GM23338 (cell line): ENCODE measurements around the gene SLC66A2. TPM values are rescaled to one million over a fixed set of nuclear protein-coding genes. Genes with fewer than 3 reads are reported as not detected.

ENCODE experiments used
- ATAC-seq: fragments of 200-7000 bp; cut with Tn5 transposase; 3 replicates; pipeline ENCODE4 v1.9.1; 2020
- DNase-seq: peaks from one replicate; pipeline ENCODE4 v3.0.0-alpha.2; 2015; ENCODE audit warnings: low spot score
- H2AFZ ChIP-seq: fragments of 200-600 bp; sonication (generic); 2 replicates; pipeline ENCODE4 v1.8.0; 2016; ENCODE audit warnings: antibody characterized with exemption, mild to moderate bottlenecking, moderate library complexity
- H3F3A ChIP-seq: fragments of 200-600 bp; sonication (generic); replicated peaks from 2 replicates; pipeline ENCODE4 v1.8.0; 2017; ENCODE audit warnings: antibody characterized with exemption, mixed run types, low read depth
- H3K27ac ChIP-seq: fragments of 200-600 bp; sonication (generic); 2 replicates; pipeline ENCODE4 v1.6.1; 2016; ENCODE audit warnings: low read depth
- H3K27me3 ChIP-seq: fragments of 200-600 bp; sonication (generic); 2 replicates; pipeline ENCODE4 v1.8.0; 2016; ENCODE audit warnings: mild to moderate bottlenecking, mixed run types, moderate library complexity; ENCODE audit not compliant: insufficient read depth
- H3K36me3 ChIP-seq: fragments of 200-600 bp; sonication (generic); 2 replicates; pipeline ENCODE4 v1.8.0; 2016; ENCODE audit warnings: mild to moderate bottlenecking; ENCODE audit not compliant: insufficient read depth
- H3K4me1 ChIP-seq: fragments of 200-600 bp; sonication (generic); 2 replicates; pipeline ENCODE4 v1.8.0; 2016; ENCODE audit warnings: mild to moderate bottlenecking, moderate library complexity; ENCODE audit not compliant: insufficient read depth
- H3K4me2 ChIP-seq: fragments of 200-600 bp; sonication (generic); 2 replicates; pipeline ENCODE4 v1.7.1; 2017; ENCODE audit warnings: mixed run types
- H3K4me3 ChIP-seq: fragments of 200-600 bp; sonication (generic); 2 replicates; pipeline ENCODE4 v1.6.1; 2016; ENCODE audit warnings: mixed run types
- H3K79me2 ChIP-seq: fragments of 200-600 bp; sonication (generic); replicated peaks from 2 replicates; pipeline ENCODE4 v1.8.0; 2017; ENCODE audit warnings: mild to moderate bottlenecking; ENCODE audit not compliant: insufficient read depth
- H3K9me2 ChIP-seq: fragments of 200-600 bp; sonication (generic); 2 replicates; pipeline ENCODE4 v1.8.0; 2017; ENCODE audit not compliant: insufficient read depth
- H4K20me1 ChIP-seq: fragments of 200-600 bp; sonication (generic); replicated peaks from 2 replicates; pipeline ENCODE4 v1.8.0; 2017; ENCODE audit warnings: mild to moderate bottlenecking; ENCODE audit not compliant: insufficient read depth
- H3K27ac Mint-ChIP-seq: 2 replicates; pipeline ENCODE4 v1.8.0; 2020; ENCODE audit warnings: inconsistent platforms, mild to moderate bottlenecking, moderate library complexity, mixed read lengths
- H3K27me3 Mint-ChIP-seq: 3 replicates; pipeline ENCODE4 v1.8.0; 2022; ENCODE audit warnings: low read depth, mild to moderate bottlenecking, moderate library complexity, mixed read lengths, inconsistent platforms; ENCODE audit not compliant: insufficient read depth, poor library complexity
- H3K36me3 Mint-ChIP-seq: 3 replicates; pipeline ENCODE4 v1.8.0; 2021; ENCODE audit warnings: low read depth, mild to moderate bottlenecking, inconsistent platforms, moderate library complexity, mixed read lengths
- H3K4me1 Mint-ChIP-seq: 3 replicates; pipeline ENCODE4 v1.8.0; 2020; ENCODE audit warnings: mild to moderate bottlenecking, inconsistent platforms, mixed read lengths
- H3K4me3 Mint-ChIP-seq: 3 replicates; pipeline ENCODE4 v1.8.0; 2021; ENCODE audit warnings: moderate library complexity, mild to moderate bottlenecking, inconsistent platforms, mixed read lengths
- H3K9me3 Mint-ChIP-seq: 3 replicates; pipeline ENCODE4 v1.8.0; 2020; ENCODE audit warnings: moderate library complexity, mild to moderate bottlenecking, inconsistent platforms, mixed read lengths
- CREB1 ChIP-seq: fragments of 250-450 bp; sonication (Bioruptor Pico); IDR thresholded peaks from 2 replicates; pipeline ENCODE4 v1.5.0; 2020; ENCODE audit warnings: low read depth, mild to moderate bottlenecking, moderate library complexity
- CTCF ChIP-seq, 2 experiments: fragments of 200-600 bp in 1 of 2; sonication (generic) in 1 of 2; conservative IDR thresholded peaks; 2 replicates each; pipeline versions ENCODE4 v1.5.1 to v1.6.1; 2016 to 2017; ENCODE audit warnings: antibody characterized with exemption in 2 of 2, low read depth in 2 of 2, mild to moderate bottlenecking in 2 of 2, moderate library complexity in 1 of 2
- ETS1 ChIP-seq: IDR thresholded peaks from 2 replicates; pipeline ENCODE4 v1.6.1; 2016; ENCODE audit warnings: antibody characterized with exemption
- EZH2 ChIP-seq: fragments of 200-600 bp; sonication (generic); IDR thresholded peaks from one replicate; pipeline ENCODE4 v1.8.0; 2017; ENCODE audit warnings: antibody characterized with exemption, mild to moderate bottlenecking, low read depth; ENCODE audit not compliant: unreplicated experiment
- EZH2phosphoT487 ChIP-seq: fragments of 200-600 bp; sonication (generic); IDR thresholded peaks from one replicate; pipeline ENCODE4 v1.8.1; 2018; ENCODE audit warnings: antibody characterized with exemption; ENCODE audit not compliant: unreplicated experiment
- JUNB ChIP-seq: IDR thresholded peaks from one replicate; pipeline ENCODE4 v1.6.1; 2016; ENCODE audit warnings: antibody characterized with exemption; ENCODE audit not compliant: unreplicated experiment
- NANOG ChIP-seq: IDR thresholded peaks from 2 replicates; pipeline ENCODE4 v1.6.1; 2016; ENCODE audit warnings: antibody characterized with exemption, borderline replicate concordance
- POLR2AphosphoS5 ChIP-seq: IDR thresholded peaks from 2 replicates; pipeline ENCODE4 v1.6.1; 2016; ENCODE audit warnings: antibody characterized with exemption, low read depth
- REST ChIP-seq: IDR thresholded peaks from one replicate; pipeline ENCODE4 v1.6.1; 2018; ENCODE audit warnings: antibody characterized with exemption; ENCODE audit not compliant: unreplicated experiment
- STAT1 ChIP-seq: IDR thresholded peaks from one replicate; pipeline ENCODE4 v1.6.1; 2016; ENCODE audit warnings: antibody characterized with exemption; ENCODE audit not compliant: unreplicated experiment
- ZNF114 ChIP-seq: fragments of 250-450 bp; sonication (Bioruptor Pico); IDR thresholded peaks from 2 replicates; pipeline ENCODE4 v1.5.0; 2020; ENCODE audit warnings: mild to moderate bottlenecking, moderate library complexity
- ZNF331 ChIP-seq: fragments of 250-450 bp; sonication (Bioruptor Pico); IDR thresholded peaks from 2 replicates; pipeline ENCODE4 v1.5.0; 2020; ENCODE audit warnings: low read depth, mild to moderate bottlenecking, moderate library complexity
- ZNF462 ChIP-seq: fragments of 250-450 bp; sonication (Bioruptor Pico); IDR thresholded peaks from 2 replicates; pipeline ENCODE4 v1.5.0; 2020; ENCODE audit warnings: mild to moderate bottlenecking, moderate library complexity
- polyA plus RNA-seq: library from polyadenylated mRNA; unstranded; fragments of >200 nt; fragmentation: Nextera tagmentation; extraction: Ambion mirVana; gene quantifications from 2 replicates; pipeline ENCODE4 v1.2.1, GENCODE V29; 2016
- total RNA-seq: library from RNA; depleted of rRNA; stranded (reverse); fragments of >200 nt; shearing (Covaris generic); gene quantifications from 2 replicates; pipeline ENCODE4 v1.2.3, GENCODE V29; 2014

Gene SLC66A2
- total and polyA plus RNA-seq, 2 experiments from 2014 or later: 4.0 to 18.1 TPM

GRCh38 chr18:79971211-79971952 lies 19.9 kb upstream of the SLC66A2 start:
- Histone ChIP-seq H3K4me3 (no peak overlapping the region), H2AFZ (no peak overlapping the region), H3K79me2 (peaks cover 38% of the 10 kb centered on the region), H4K20me1 (peaks cover 20% of the 10 kb centered on the region), H3K27ac (no peak overlapping the region), H3K9me2 (no peaks in the 10 kb centered on the region), H3K4me1 (no peaks in the 10 kb centered on the region), H3K27me3 (no peaks in the 10 kb centered on the region), H3F3A (no peaks in the 10 kb centered on the region), H3K36me3 (peaks cover 14% of the 10 kb centered on the region; the same call in 1 of the 2 replicates), H3K4me2 (no peak overlapping the region)
- H3K36me3 Mint-ChIP-seq: peaks cover 55% of the 10 kb centered on the region
- no peak overlapping the region for H3K4me3 Mint-ChIP-seq
- peaks cover 6% of the 10 kb centered on the region for H3K27me3 Mint-ChIP-seq
- no peak overlapping the region for H3K27ac Mint-ChIP-seq
- TF ChIP-seq STAT1: no peak
- no peak for TF ChIP-seq CREB1
- no peak for TF ChIP-seq JUNB
- no peak for TF ChIP-seq ETS1
- no peak for TF ChIP-seq POLR2AphosphoS5
- TF ChIP-seq ZNF462 (CRISPR knock-in tag): no peak
- TF ChIP-seq REST: no peak
- TF ChIP-seq CTCF (conservative IDR thresholded peaks at IDR 0.05; ENCODE audit: low read depth in 2 of 2): no peak
- TF ChIP-seq EZH2phosphoT487: no peak
- TF ChIP-seq ZNF331: no peak
- no peak for TF ChIP-seq NANOG
- TF ChIP-seq ZNF114 (CRISPR knock-in tag): no peak
- no peak for TF ChIP-seq EZH2
- H3K9me3 Mint-ChIP-seq: no peaks in the 10 kb centered on the region
- H3K4me1 Mint-ChIP-seq: no peaks in the 10 kb centered on the region
- no peak for DNase-seq
- no peak for ATAC-seq
